Skeletal muscle tissue (tissue), 4 donors: Measurements from ENCODE around the gene OGFR. TPM values are rescaled to one million over a fixed set of nuclear protein-coding genes. Genes with fewer than 3 reads are reported as not detected.
A peak's percentile ranks its signal among the peaks of the same experiment; 100 is the strongest.

Source experiments
- H3K27ac ChIP-seq: one replicate; pipeline ENCODE4 v1.7.0; 2013; ENCODE audit warnings: mild to moderate bottlenecking, low read depth, low read length, inconsistent platforms
- H3K27me3 ChIP-seq, 3 donors: one replicate each; pipeline ENCODE4 v1.7.0; 2013; ENCODE audit warnings: low read length in 3 of 3; ENCODE audit not compliant: control insufficient read depth in 3 of 3, insufficient read depth in 3 of 3
- H3K36me3 ChIP-seq, 3 donors: one replicate each; pipeline ENCODE4 v1.7.0; 2013; ENCODE audit warnings: low read length in 3 of 3; ENCODE audit not compliant: control insufficient read depth in 3 of 3, insufficient read depth in 3 of 3
- H3K4me1 ChIP-seq, 3 donors: one replicate each; pipeline ENCODE4 v1.7.0; 2013; ENCODE audit warnings: low read length in 3 of 3, mild to moderate bottlenecking in 3 of 3; ENCODE audit not compliant: control insufficient read depth in 3 of 3, insufficient read depth in 3 of 3
- H3K4me3 ChIP-seq, 3 donors: one replicate each; pipeline ENCODE4 v1.7.0; 2013; ENCODE audit warnings: low read length in 3 of 3
- H3K9ac ChIP-seq, 3 donors: one replicate each; pipeline ENCODE4 v1.7.0; 2013; ENCODE audit warnings: low read length in 3 of 3, mild to moderate bottlenecking in 3 of 3, moderate library complexity in 2 of 3, low read depth in 1 of 3
- H3K9me3 ChIP-seq, 3 donors: one replicate each; pipeline ENCODE4 v1.7.0; 2013; ENCODE audit warnings: low read length in 3 of 3; ENCODE audit not compliant: control insufficient read depth in 3 of 3
- total RNA-seq: library from RNA; depleted of rRNA; stranded (reverse); fragments of >200 nt; gene quantifications from one replicate; pipeline ENCODE4 v1.2.3, GENCODE V29; 2014
- donor health status: Osteomylitis.

OGFR gene
- total RNA-seq, 1 donor from 2014 or later, result 13.6 TPM

GRCh38 chr20:62805155-62805710 lies 598 bp downstream of the OGFR start:
- peak overlapping the region; percentile 61 to 88 (median 75) for H3K9ac ChIP-seq
- H3K27ac ChIP-seq, result peak overlapping the region; percentile 55
- H3K27me3 ChIP-seq, result no peaks in the 10 kb centered on the region
- H3K36me3 ChIP-seq, result peaks cover 27 to 30% (median 28%) of the 10 kb centered on the region in 3 donors
- peaks cover 45 to 57% (median 57%) of the 10 kb centered on the region in 3 donors for H3K4me1 ChIP-seq
- peak overlapping the region; percentile 69 to 95 (median 89) for H3K4me3 ChIP-seq
- no peaks in the 10 kb centered on the region for H3K9me3 ChIP-seq

- H3K27me3 ChIP-seq, result no peaks in the 10 kb centered on the region
- H3K27ac ChIP-seq, result peak overlapping the region; percentile 55
- peaks cover 45 to 54% (median 54%) of the 10 kb centered on the region in 3 donors for H3K4me1 ChIP-seq
- peaks cover 31 to 32% (median 32%) of the 10 kb centered on the region in 3 donors for H3K36me3 ChIP-seq
- no peaks in the 10 kb centered on the region for H3K9me3 ChIP-seq
- peak overlapping the region; percentile 69 to 95 (median 77) for H3K4me3 ChIP-seq
- H3K9ac ChIP-seq, result peak overlapping the region; percentile 61 to 88 (median 75)
These were observed 1.2 kb downstream of the OGFR start for GRCh38 chr20:62805711-62806382.

GRCh38 chr20:62806383-62807050 lies 1.9 kb downstream of the OGFR start:
- no peaks in the 10 kb centered on the region for H3K9me3 ChIP-seq
- peaks cover 26 to 36% (median 30%) of the 10 kb centered on the region in 3 donors for H3K36me3 ChIP-seq
- H3K27me3 ChIP-seq, result no peaks in the 10 kb centered on the region
- H3K9ac ChIP-seq, result peak overlapping the region in 2 of 3 donors; percentile 61 to 88
- peak overlapping the region; percentile 69 to 95 (median 77) for H3K4me3 ChIP-seq
- H3K27ac ChIP-seq, result peak overlapping the region; percentile 55
- peaks cover 41 to 47% (median 47%) of the 10 kb centered on the region in 3 donors for H3K4me1 ChIP-seq

- H3K9ac ChIP-seq, result no peak overlapping the region
- H3K4me1 ChIP-seq, result peaks cover 30 to 36% (median 36%) of the 10 kb centered on the region in 3 donors
- H3K4me3 ChIP-seq, result no peak overlapping the region
- H3K27me3 ChIP-seq, result no peaks in the 10 kb centered on the region
- H3K36me3 ChIP-seq, result peaks cover 33 to 39% (median 39%) of the 10 kb centered on the region in 3 donors
- H3K27ac ChIP-seq, result no peak overlapping the region
- no peaks in the 10 kb centered on the region for H3K9me3 ChIP-seq
These were observed 3.0 kb downstream of the OGFR start for GRCh38 chr20:62807444-62808210.

- Histone ChIP-seq H3K4me1 (peaks cover 22 to 29% (median 29%) of the 10 kb centered on the region in 3 donors), H3K9me3 (no peaks in the 10 kb centered on the region), H3K36me3 (peaks cover 35 to 39% (median 39%) of the 10 kb centered on the region in 3 donors), H3K9ac (no peak overlapping the region), H3K27ac (no peak overlapping the region), H3K4me3 (no peak overlapping the region), H3K27me3 (no peaks in the 10 kb centered on the region)
These were observed 3.7 kb downstream of the OGFR start for GRCh38 chr20:62808211-62808865.

- H3K36me3 ChIP-seq, result peaks cover 35 to 42% (median 39%) of the 10 kb centered on the region in 3 donors
- no peak overlapping the region for H3K9ac ChIP-seq
- H3K4me3 ChIP-seq, result no peak overlapping the region
These were observed 5.1 kb downstream of the OGFR start for GRCh38 chr20:62809530-62810428.

GRCh38 chr20:62811320-62811719 lies 6.7 kb downstream of the OGFR start:
- Histone ChIP-seq H3K9me3 (no peaks in the 10 kb centered on the region), H3K36me3 (peaks cover 35 to 42% (median 39%) of the 10 kb centered on the region in 3 donors), H3K9ac (no peak overlapping the region), H3K4me3 (no peak overlapping the region), H3K27ac (no peak overlapping the region), H3K4me1 (peaks cover 13 to 18% (median 14%) of the 10 kb centered on the region in 3 donors), H3K27me3 (peaks cover 17 to 23% (median 19%) of the 10 kb centered on the region in 3 donors)

More at GRCh38 chr20:62809530-62810428, 5.1 kb downstream of the OGFR start:
- no peak overlapping the region for H3K27ac ChIP-seq
- peaks cover 16 to 22% (median 19%) of the 10 kb centered on the region in 3 donors for H3K4me1 ChIP-seq
- H3K9me3 ChIP-seq, result no peaks in the 10 kb centered on the region
- H3K27me3 ChIP-seq, result peaks cover 2 to 7% (median 4%) of the 10 kb centered on the region in 3 donors

- Histone ChIP-seq H3K4me1 (peaks cover 10 to 17% (median 11%) of the 10 kb centered on the region in 3 donors), H3K27ac (no peak overlapping the region), H3K4me3 (no peak overlapping the region), H3K27me3 (peaks cover 20 to 26% (median 22%) of the 10 kb centered on the region in 3 donors), H3K9ac (no peak overlapping the region), H3K36me3 (peaks cover 35 to 41% (median 39%) of the 10 kb centered on the region in 3 donors), H3K9me3 (no peaks in the 10 kb centered on the region)
These were observed 7.1 kb downstream of the OGFR start for GRCh38 chr20:62811720-62812119.
